Epithelial cell of esophagus (primary cell): ENCODE data around the gene HNRNPL.
"Not testable (repeated sequence)": the region's sequence is repeated elsewhere in the genome, so short reads cannot be mapped to it uniquely, and the experiment has no call there.

Experiments used
- DNase-seq: peaks from one replicate; pipeline ENCODE4 v3.0.0; 2010; ENCODE audit warnings: low read depth
- H3K4me3 ChIP-seq: 2 replicates; pipeline ENCODE4 v1.5.1; 2011; ENCODE audit warnings: mild to moderate bottlenecking, low read length, control low read depth
- TF ChIP-seq, protein P1 (sequence below): IDR thresholded peaks from 2 replicates; pipeline ENCODE4 v1.5.1; 2011; ENCODE audit warnings: low read depth, mild to moderate bottlenecking, low read length, control low read depth, inconsistent platforms; ENCODE audit not compliant: insufficient read depth; ENCODE audit errors: missing control alignments

The HNRNPL gene

DNA sequence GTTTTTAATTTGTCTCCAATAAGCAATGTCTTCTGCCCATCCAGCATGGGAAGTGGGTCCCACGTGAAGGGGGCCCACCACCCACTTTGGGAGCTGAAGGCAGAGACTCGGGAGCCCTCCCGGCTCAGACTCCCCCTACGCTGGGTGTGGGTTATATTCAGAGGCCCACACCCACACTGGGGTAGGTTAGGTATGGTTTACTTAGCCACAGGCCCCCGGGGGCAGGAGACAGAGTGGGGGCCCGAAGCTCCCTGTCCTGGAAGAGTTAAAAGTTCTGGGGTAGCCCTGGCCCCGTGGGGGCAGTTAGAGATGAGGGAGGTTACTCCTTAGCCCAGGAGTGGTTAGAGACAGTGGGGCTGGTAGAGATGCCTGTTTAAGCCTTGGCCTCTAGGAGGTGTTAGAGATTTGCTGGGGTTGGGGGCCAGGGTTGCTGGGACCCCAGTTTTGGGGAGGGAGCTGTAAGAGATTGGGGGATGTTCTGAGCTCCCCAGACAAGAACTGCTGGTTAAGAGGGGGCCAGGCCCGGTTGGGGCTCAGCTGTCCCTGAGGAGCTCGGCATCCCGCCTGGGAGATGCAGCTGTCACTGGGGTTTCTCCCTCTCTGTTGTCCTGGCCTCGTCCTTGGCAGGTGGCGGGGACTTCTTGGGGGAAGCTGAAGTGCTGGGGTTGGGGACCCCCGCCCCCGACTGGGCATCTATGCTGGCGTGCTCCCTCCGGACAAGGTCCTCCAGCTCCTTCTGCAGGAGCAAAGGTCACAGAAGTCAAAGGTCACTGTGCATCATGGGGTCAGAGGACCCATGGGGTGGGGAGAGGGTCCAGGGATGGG, 29.0 kb upstream of the HNRNPL start:
- DNase-seq = no peak
- H3K4me3 ChIP-seq = no peak overlapping the region
- TF ChIP-seq, protein P1, sequence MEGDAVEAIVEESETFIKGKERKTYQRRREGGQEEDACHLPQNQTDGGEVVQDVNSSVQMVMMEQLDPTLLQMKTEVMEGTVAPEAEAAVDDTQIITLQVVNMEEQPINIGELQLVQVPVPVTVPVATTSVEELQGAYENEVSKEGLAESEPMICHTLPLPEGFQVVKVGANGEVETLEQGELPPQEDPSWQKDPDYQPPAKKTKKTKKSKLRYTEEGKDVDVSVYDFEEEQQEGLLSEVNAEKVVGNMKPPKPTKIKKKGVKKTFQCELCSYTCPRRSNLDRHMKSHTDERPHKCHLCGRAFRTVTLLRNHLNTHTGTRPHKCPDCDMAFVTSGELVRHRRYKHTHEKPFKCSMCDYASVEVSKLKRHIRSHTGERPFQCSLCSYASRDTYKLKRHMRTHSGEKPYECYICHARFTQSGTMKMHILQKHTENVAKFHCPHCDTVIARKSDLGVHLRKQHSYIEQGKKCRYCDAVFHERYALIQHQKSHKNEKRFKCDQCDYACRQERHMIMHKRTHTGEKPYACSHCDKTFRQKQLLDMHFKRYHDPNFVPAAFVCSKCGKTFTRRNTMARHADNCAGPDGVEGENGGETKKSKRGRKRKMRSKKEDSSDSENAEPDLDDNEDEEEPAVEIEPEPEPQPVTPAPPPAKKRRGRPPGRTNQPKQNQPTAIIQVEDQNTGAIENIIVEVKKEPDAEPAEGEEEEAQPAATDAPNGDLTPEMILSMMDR = no peak

DNA sequence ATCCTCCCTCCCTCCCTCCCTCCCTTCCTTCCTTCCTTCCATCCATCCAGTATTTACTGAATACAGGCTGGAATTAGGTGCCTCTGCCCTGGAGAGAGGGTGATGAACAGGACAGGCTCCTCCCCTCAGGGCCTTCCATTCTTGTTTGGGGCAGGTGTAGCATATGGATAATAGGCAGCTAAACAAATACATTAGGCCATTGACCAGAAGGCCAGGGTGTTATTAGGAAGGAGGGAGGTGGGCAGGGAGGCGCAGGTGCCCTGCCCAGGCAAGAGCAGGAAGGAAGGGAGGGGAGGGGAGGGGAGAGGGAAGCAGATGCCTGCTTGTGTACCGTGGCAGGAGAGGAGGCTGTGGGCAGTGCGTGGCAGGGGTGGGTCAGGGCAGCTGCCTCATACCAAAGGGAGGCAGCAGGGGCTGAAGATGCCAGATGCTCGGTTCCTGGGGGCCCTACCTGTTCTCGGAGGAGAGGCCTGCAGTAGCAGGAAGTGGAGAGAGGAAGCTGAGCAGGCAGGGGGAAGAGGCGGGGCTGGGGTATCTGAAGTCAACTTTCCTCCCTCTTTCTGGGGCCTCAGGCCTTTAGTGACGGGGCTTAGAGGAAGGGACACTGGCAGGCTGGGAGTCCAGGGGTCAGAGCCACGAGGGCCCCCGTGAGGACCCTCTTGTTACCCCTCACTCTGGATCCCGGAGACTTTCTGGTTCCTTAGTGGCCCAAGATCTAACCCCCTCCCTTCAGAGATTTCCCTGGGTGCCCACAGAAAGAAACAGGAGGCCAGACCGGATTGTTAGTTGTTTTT, 28.2 kb upstream of the HNRNPL start, which contains the start of gene RINL:
RINL (minus strand) TSS at position 495 of the 794 bp plus-strand sequence. CDS start 1,533 bp downstream, outside the sequence.
- DNase-seq = no peak
- TF ChIP-seq, protein P1 = no peak
- no peak within 1 kb of the TSS for H3K4me3 ChIP-seq

DNA sequence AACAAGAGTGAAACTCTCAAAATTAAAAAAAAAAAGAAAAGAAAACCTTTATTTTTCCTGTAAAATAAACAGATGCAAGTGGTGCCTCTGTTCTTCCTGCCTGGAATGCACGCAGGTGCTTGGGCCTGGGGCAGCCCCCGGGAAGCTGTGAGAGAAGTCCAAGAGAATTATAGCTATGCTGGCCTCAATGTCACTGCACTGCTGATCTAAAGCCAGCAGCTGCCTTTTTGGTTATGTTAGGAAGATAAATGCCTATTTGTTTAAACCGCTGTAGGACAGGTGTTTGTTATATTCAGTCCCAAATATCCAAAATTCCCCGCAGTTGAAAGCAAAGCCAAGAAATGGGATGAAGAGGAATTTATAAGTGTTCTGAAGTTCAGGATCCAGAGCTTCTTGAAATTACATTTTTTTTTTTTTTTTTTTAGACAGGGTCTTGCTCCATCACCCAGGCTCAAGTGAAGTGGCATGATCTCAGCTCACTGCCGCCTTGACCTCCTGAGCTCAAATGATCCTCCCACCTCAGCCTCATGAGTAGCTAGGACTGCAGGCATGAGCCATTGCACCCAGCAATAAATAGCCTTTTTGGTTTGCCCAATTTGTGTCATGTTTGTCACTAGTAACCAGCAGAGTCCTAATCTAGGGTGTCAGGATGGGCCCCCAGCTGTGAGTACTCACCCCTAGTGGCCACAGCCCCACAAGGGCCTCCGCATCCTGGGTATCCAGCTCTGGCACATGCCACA, 26.0 kb upstream of the HNRNPL start:
- H3K4me3 ChIP-seq = no peak overlapping the region
- TF ChIP-seq, protein P1 = no peak
- DNase-seq = no peak

DNA sequence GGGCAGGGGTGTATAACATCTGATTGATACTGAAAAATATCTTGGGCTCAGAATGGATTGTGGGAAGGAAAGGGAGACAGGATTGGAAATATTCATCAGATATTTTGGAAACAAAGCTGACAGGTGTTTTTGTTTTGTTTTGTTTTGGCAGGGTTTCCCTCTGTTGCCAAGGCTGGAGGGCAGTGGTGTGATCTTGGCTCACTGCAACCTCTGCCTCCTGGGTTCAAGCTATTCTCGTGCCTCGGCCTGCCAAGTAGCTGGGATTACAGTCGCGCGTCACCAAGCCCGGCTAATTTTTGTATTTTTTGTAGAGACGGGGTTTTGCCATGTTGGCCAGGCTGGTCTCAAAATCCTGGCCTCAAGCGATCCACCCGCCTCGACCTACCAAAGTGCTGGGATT, 23.6 kb upstream of the HNRNPL start:
- DNase-seq, H3K4me3 ChIP-seq: not testable (repeated sequence)

DNA sequence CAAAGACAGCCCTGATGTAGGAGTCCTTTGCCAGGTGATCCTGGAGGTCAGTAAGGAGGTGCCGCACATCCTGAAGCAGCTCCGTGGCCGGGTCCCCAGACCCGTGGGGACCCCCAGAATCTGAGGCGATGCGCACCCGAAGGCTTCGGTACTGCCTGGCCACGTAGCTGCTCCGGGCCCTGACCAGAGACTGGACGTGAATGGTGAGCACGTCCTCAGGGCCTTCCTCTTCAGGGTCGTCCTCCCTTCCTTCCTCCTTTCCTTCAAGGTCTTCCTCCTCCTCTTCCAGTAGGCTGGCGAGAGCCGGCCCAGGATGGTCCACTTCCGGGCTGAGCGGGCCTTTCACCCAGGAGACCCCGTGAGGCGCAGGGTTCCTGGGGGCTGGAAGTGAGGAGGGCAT, 20.8 kb upstream of the HNRNPL start:
- TF ChIP-seq, protein P1 = no peak
- no peak overlapping the region for H3K4me3 ChIP-seq
- DNase-seq = no peak

DNA sequence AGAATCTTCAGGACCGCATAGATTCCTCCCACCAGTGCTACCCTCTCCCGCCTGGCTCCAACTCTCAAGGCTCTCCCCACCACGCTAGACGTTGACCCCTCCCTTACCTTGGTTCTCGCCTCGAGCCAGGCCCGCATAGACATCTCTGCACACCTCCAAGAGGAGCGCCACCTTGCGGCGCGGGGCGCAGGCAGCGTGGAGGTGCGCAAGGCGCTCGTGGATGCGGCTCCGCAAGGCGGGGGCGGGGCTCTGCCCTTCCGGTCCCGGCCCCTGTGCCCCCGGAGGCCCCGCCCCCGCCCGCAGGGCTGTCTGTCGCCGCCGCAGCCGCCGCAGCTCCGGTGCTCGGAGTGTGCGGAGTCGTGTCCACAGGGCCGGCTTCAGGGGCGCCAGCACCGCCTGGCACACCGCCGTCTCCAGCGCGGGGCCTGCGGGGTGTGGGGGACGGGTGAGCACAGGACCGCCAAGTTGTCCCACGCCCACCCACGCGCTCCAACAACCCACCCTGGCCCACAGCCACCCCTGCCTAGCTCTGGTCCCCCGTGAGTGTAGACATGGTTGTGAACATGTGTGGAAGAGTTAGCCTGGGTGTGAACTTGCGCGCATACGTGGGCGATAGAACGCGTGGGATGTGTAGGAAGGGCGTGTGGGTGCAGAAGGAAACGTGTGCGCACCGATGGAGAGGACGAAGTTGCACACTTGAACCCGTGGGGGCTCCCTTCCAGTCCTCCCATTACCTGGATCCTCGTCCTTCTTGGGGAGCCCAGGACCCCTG, 20.2 kb upstream of the HNRNPL start:
- peak; percentile 69 for DNase-seq
- H3K4me3 ChIP-seq = peak overlapping the region; percentile 32
- TF ChIP-seq, protein P1 = peak; percentile 67
